GM18858 (cell line): ENCODE measurements around the gene RHOB.
"Not testable (repeated sequence)": the region's sequence is repeated elsewhere in the genome, so short reads cannot be mapped to it uniquely, and the experiment has no call there.

ENCODE experiments used
- ATAC-seq: cut with Tn5 transposase; IDR thresholded peaks from one replicate; pipeline ENCODE4 v1.9.1; 2021; ENCODE audit not compliant: unreplicated experiment

RHOB gene

DNA sequence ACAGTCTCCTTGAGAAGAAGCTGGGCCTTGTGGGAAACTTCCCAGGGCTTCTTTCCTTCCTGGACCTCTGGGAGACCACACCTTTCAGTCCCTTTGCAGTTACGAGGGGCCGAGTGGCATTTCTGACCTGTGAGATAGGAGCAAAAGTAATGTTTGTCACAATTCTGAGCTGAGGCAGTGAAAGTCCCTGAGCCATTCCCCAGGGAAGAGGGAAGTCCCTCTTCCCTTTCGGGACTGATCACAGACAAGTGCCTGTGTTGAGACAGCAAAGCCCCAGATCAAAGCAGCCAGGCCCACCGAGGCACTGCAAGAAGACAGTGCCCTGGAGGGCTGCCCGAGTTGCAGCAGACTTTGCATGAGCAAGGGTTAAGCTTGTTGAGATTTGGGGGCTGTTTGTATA is 41.9 kb downstream of the RHOB start:
- no peak for ATAC-seq

DNA sequence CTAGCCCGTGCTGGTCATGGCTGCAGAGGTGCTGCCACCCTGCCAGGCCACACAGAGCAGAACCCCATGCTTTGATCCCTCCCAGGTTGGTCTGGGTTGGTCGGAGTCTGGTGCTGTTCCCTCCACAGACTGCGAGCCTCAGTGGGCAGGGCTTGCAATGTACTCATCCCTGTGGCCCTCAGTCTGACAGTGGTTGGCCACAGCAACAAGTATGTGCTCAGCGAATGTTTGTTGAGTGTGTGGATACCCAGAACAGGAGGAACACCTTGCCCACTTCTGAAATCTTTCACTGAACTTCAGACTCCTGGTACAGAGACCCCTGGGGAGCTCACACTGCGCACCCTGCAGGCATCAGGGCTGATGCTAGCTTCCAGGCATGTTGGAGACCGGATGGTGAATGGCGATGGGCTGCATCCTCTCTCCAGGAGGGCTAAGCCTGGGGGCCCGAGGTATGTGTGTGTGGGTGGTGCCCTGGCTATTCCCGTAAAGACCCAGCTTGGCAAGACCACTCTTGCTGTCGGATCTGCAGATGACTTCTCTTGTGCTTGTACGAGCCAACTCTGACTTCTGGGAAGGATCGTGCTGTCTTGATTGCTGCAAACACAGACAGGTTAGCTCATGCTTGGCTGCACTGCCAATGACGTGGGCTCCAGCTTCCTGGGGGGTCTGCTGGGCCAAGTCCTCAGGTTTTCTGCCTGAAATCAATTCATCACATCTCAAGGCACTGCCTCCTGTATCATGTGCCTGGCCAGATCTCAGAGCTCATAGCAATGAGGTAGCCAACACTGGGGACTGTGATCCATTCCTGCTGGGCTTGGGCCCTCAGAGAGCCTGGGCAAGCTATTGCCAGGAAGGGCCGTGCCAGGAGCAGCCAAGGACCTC is 43.7 kb downstream of the RHOB start:
- no peak for ATAC-seq

DNA sequence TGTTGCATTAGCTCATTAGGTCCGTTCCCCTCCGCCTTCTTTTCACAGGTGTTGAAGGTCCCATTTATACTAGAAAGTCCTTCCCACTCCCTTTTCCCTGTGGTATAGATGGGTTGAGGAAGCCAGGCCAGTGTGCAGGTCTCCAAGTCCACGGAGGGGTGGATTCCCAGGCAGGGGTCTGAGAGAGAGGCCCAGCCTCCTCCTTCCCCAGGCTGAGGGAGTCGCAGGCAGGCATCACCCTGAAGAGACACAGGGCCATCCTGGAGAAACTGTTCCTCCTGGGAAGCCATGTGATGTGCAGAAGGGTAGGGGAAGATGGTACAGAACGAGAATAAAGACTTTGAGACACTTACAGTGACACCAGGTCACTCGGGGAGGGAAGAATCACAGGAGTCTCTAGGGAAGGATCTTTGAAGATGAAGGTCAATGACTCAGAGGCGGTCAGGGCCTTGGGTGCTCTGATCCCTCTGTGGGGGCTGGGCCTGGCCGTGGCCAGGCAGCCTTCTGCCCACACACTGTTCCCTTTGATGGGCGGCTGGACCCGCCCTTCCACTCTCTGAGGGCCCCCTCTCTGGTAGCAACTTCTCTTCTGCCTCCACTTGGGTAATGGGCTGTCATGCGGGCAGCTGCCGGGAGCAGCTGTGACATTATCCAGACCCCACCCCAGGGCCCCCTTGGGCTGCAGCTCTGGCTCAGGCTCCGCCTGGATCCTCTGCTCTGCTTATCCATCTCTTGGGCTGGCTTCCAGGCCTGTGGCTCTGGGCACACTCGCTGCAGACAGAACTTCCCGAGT is 45.1 kb downstream of the RHOB start:
- no peak for ATAC-seq

DNA sequence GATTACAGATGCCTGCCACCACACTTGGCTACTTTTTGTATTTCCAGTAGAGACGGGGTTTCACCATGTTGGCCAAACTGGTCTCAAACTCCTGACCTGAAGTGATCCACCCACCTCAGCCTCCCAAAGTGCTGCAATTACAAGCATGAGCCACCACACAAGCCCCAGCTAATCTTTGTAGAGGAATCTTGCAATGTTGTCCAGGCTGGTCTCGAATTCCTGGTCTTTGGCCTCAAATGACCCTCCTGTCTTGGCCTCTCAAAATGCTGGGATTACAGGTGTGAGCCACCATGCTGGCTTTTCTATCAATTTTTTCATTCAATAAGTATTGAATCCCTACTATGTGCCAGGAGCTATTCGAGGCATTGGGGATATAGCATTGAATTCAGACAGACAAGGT is 46.2 kb downstream of the RHOB start:
- ATAC-seq: not testable (repeated sequence)

DNA sequence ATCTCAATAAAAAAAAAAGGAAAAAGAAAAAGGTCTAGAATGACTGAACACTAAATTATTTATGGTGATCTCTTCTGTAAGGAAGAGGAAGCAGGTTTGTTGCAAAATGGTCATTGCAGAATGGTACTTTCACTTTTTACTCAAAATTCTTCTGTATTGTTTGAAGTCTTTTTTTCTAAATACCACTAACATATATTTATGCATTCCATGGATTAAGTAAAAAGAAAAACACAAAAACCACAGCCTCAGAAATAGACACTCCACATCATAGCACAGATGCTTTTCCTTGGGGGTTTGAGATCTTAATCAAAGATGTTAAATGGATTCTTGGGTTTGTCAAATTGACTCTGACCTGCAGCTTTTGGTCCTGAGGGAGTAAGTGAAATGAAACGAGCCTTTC is 47.4 kb downstream of the RHOB start:
- ATAC-seq: no peak

DNA sequence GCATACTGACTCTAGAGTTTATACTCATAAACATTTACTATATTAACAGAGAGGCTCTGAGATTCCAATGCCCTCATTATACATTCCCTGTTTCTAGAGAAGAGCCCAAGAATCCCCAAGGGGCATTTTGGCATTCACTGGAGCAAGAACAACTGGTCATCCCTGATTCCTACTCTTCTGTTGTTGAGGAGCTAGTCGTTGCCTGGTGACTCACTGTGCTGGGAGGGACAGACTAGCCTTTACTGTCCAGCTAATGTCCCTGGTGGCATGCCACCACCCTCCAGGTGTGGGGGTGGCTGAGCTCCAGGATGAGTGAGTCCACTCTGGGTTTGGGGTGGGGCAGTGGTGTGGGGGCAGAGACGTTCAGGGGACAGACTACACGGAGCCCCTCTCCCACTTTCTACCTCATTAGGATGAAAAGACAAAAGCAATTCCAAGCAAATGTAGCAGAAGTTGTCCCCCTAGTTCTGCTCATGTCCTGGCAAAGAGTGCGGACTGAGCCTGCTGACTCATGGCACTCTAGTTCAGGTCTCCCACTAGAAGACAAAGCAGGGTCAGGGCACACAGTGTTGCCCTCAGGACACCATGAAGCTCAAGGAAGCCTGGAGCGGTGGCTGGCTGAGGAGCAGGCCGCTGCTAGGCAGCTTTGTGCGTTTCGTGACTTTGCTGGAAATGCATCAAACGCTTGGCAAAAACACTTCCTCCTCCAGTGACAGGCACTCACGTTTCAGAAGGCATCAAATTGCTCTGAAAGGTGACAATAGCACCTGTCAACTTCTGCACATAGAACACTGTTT is 49.4 kb downstream of the RHOB start:
- no peak for ATAC-seq

DNA sequence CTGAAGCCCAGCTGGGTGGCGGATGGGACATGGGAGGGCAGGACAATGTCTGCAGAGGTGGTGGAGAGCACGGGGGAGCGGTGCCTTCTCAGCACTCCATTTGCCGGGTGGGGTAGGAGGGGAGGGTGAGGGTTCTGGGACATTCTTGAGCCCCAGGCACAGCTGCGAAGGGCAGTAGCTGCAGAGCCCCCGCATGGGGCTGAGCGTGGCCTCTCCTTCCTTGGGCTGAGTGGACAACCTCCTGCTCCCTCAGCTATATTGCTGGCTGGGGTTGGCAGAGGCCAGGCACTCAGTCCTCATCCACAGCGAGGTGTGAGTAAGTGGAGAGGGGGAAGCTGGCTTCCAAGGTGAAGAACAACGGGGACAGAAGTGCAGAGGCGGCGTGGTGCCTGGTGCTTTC is 50.1 kb downstream of the RHOB start:
- ATAC-seq: no peak
